Erythroblast (primary cell): ENCODE measurements around the gene USP44.

Source experiments
- GATA1 ChIP-seq: IDR thresholded peaks from 2 replicates; pipeline ENCODE4 v1.6.1; 2011; ENCODE audit warnings: low read depth, mild to moderate bottlenecking, control low read depth, low read length, moderate library complexity
- POLR2A ChIP-seq: IDR thresholded peaks from 2 replicates; pipeline ENCODE4 v1.6.1; 2011; ENCODE audit warnings: mild to moderate bottlenecking, low read length

DNA sequence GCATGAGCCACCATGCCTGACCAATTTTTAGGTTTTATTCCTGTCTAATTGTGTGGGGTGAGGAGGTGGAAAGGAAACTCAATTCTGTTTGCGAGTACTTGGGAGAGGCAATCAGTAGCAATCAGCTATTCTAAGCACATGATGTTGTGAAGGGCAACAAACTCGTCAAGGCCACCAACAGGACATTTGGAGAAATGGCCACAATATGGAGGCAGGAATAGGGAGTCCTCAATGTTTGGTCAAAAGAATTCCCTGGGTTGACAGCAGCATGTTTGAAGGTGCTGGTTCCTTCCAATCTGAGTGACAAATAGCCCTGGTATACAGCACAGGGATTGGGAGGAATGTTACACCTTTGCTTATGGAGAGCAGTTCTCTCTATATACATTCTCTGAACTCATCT, 32.7 kb upstream of the USP44 start:
- TF ChIP-seq POLR2A (no peak), GATA1 (no peak)
